ENCODE measurements around the gene RABAC1.
"Not testable (repeated sequence)": the region's sequence is repeated elsewhere in the genome, so short reads cannot be mapped to it uniquely, and the experiment has no call there.

GRCh38 chr19:41939209-41939608 lies 19.9 kb downstream of the RABAC1 start:
- not testable (repeated sequence) for TF ChIP-seq CTCF (IDR thresholded peaks at IDR 0.05); EP300 (IDR thresholded peaks at IDR 0.05; ENCODE audit: low read depth)

Measured in transverse colon (tissue), 3 donors.